Smooth muscle cell of the pulmonary artery (primary cell): ENCODE measurements around the gene UBE2D3. TPM values are rescaled to one million over a fixed set of nuclear protein-coding genes. Genes with fewer than 3 reads are reported as not detected.

Experiments used
- total RNA-seq: library from RNA; depleted of rRNA; stranded (reverse); fragments of >200 nt; gene quantifications from 2 replicates; pipeline ENCODE4 v1.2.3, GENCODE V29; 2014

The UBE2D3 gene
- 256 and 334 TPM in 2 replicates for total RNA-seq

GRCh38 chr4:102826890-102827673 is at the start of gene UBE2D3:
TSS of gene UBE2D3 (minus strand) at chr4:102827551. CDS start at chr4:102826508, 1,043 bp downstream.

GRCh38 chr4:102868781-102869568 is 41.6 kb upstream of the UBE2D3 start, which contains the start of gene CISD2:
TSS of gene CISD2 (plus strand) at chr4:102868992. CDS start at chr4:102869085, 93 bp downstream.

GRCh38 chr4:102760645-102761295 is 66.6 kb downstream of the UBE2D3 start, which contains the start of gene MANBA:
TSS of gene MANBA (minus strand) at chr4:102760968. CDS start at chr4:102760894, 74 bp downstream.

Other genes starting within 250 kb of the UBE2D3 start
- 81.5 and 129 TPM in 2 replicates for gene MANBA, start 66.6 kb downstream of the UBE2D3 start, total RNA-seq
- 34.2 and 37.7 TPM in 2 replicates for gene CISD2, start 41.4 kb upstream of the UBE2D3 start, total RNA-seq
- gene SLC9B1, start 192.2 kb upstream of the UBE2D3 start, total RNA-seq = 0.76 and 2.0 TPM in 2 replicates
- gene SLC9B2, start 249.2 kb upstream of the UBE2D3 start, total RNA-seq = 19.2 and 27.4 TPM in 2 replicates